HEK293 (cell line): ENCODE results near the gene SLC37A2.

ENCODE experiments used
- CTCF ChIA-PET: fragments of 350-600 bp; formaldehyde crosslinking; extraction: SDS; loops from one replicate; lab custom pipeline; 2021; ENCODE audit warnings: antibody characterized with exemption; lab: Yijun Ruan, JAX
- POLR2A ChIA-PET: fragments of 300-600 bp; formaldehyde crosslinking; extraction: SDS; loops from one replicate; lab custom pipeline; 2020; ENCODE audit warnings: antibody characterized with exemption, inconsistent platforms; lab: Yijun Ruan, JAX
- H3K27ac ChIP-seq: fragments of 200-500 bp; sonication (Bioruptor generic); 2 replicates; pipeline ENCODE4 v1.5.1; 2014; ENCODE audit warnings: low read depth, low read length, control low read depth, inconsistent platforms; ENCODE audit errors: extremely low read depth
- H3K36me3 ChIP-seq, 2 experiments: fragments of 200-500 bp in 1 of 2; sonication (Bioruptor generic) in 1 of 2; 1 replicate in 1 of 2; 2 replicates in 1 of 2; pipeline ENCODE4 v1.5.1; 2014 to 2017; ENCODE audit warnings: inconsistent platforms in 2 of 2, low read length in 2 of 2; ENCODE audit not compliant: control insufficient read depth in 2 of 2, insufficient read depth in 1 of 2
- H3K4me1 ChIP-seq: fragments of 200-500 bp; sonication (Bioruptor generic); 2 replicates; pipeline ENCODE4 v1.5.1; 2014; ENCODE audit warnings: mild to moderate bottlenecking, low read length, inconsistent platforms; ENCODE audit not compliant: control insufficient read depth, insufficient read depth
- H3K4me3 ChIP-seq: 2 replicates; pipeline ENCODE4 v1.5.1; 2011; ENCODE audit warnings: low read depth, mild to moderate bottlenecking, control low read depth, low read length, moderate library complexity
- H3K9me3 ChIP-seq: fragments of 200-500 bp; sonication (Bioruptor generic); 2 replicates; pipeline ENCODE4 v1.5.1; 2014; ENCODE audit warnings: low read depth, low read length, inconsistent platforms; ENCODE audit not compliant: control insufficient read depth, insufficient read depth
- GLIS2 ChIP-seq: fragments of 450-650 bp; formaldehyde crosslinking; IDR thresholded peaks from 2 replicates; pipeline ENCODE4 v1.5.1; 2016; ENCODE audit warnings: missing biosample characterization, missing genetic modification characterization
- HIC1 ChIP-seq: fragments of 450-650 bp; formaldehyde crosslinking; IDR thresholded peaks from 2 replicates; pipeline ENCODE4 v1.5.1; 2016; ENCODE audit warnings: missing biosample characterization, missing genetic modification characterization
- PRDM1 ChIP-seq: fragments of 450-650 bp; formaldehyde crosslinking; IDR thresholded peaks from 2 replicates; pipeline ENCODE4; 2016; ENCODE audit warnings: missing biosample characterization, missing genetic modification characterization
- PRDM10 ChIP-seq: fragments of 450-650 bp; formaldehyde crosslinking; IDR thresholded peaks from 2 replicates; pipeline ENCODE4 v1.5.1; 2016; ENCODE audit warnings: missing biosample characterization, missing genetic modification characterization
- SP2 ChIP-seq: fragments of 450-650 bp; formaldehyde crosslinking; IDR thresholded peaks from 2 replicates; pipeline ENCODE4 v1.5.1; 2016; ENCODE audit warnings: missing biosample characterization, missing genetic modification characterization
- SP3 ChIP-seq: fragments of 450-650 bp; formaldehyde crosslinking; IDR thresholded peaks from 2 replicates; pipeline ENCODE4 v1.5.1; 2016; ENCODE audit warnings: missing biosample characterization, missing genetic modification characterization
- SP7 ChIP-seq: fragments of 450-650 bp; formaldehyde crosslinking; IDR thresholded peaks from 2 replicates; pipeline ENCODE4 v1.5.1; 2016; ENCODE audit warnings: missing biosample characterization, missing genetic modification characterization
- ZBTB20 ChIP-seq: fragments of 450-650 bp; formaldehyde crosslinking; IDR thresholded peaks from 2 replicates; pipeline ENCODE4 v1.5.1; 2016; ENCODE audit warnings: missing biosample characterization, missing genetic modification characterization
- ZBTB44 ChIP-seq: fragments of 450-650 bp; IDR thresholded peaks from 2 replicates; pipeline ENCODE4 v1.5.1; 2018; ENCODE audit warnings: missing biosample characterization, mild to moderate bottlenecking, missing genetic modification characterization
- ZBTB8A ChIP-seq: fragments of 450-650 bp; formaldehyde crosslinking; IDR thresholded peaks from 2 replicates; pipeline ENCODE4 v1.5.1; 2016; ENCODE audit warnings: missing biosample characterization, missing genetic modification characterization
- ZEB2 ChIP-seq: fragments of 450-650 bp; formaldehyde crosslinking; IDR thresholded peaks from 2 replicates; pipeline ENCODE4 v1.5.1; 2016; ENCODE audit warnings: missing biosample characterization, missing genetic modification characterization
- ZIC2 ChIP-seq: fragments of 450-650 bp; formaldehyde crosslinking; IDR thresholded peaks from 2 replicates; pipeline ENCODE4 v1.5.1; 2016; ENCODE audit warnings: missing biosample characterization, missing genetic modification characterization
- ZNF140 ChIP-seq: fragments of 450-650 bp; formaldehyde crosslinking; IDR thresholded peaks from 2 replicates; pipeline ENCODE4 v1.5.1; 2016; ENCODE audit warnings: missing biosample characterization, missing genetic modification characterization
- ZNF239 ChIP-seq: fragments of 450-650 bp; formaldehyde crosslinking; IDR thresholded peaks from 2 replicates; pipeline ENCODE4 v1.5.1; 2016; ENCODE audit warnings: missing biosample characterization, missing genetic modification characterization
- ZNF335 ChIP-seq: fragments of 450-650 bp; formaldehyde crosslinking; conservative IDR thresholded peaks from 2 replicates; pipeline ENCODE4 v1.5.1; 2016; ENCODE audit warnings: missing biosample characterization, missing genetic modification characterization
- ZNF366 ChIP-seq: fragments of 450-650 bp; formaldehyde crosslinking; conservative IDR thresholded peaks from 2 replicates; pipeline ENCODE4 v1.5.1; 2016; ENCODE audit warnings: missing biosample characterization, missing genetic modification characterization
- ZNF423 ChIP-seq: fragments of 450-650 bp; formaldehyde crosslinking; IDR thresholded peaks from 2 replicates; pipeline ENCODE4 v1.5.1; 2016; ENCODE audit warnings: missing biosample characterization, missing genetic modification characterization
- ZNF555 ChIP-seq: fragments of 450-650 bp; formaldehyde crosslinking; conservative IDR thresholded peaks from 2 replicates; pipeline ENCODE4 v1.5.1; 2017; ENCODE audit warnings: missing biosample characterization, mild to moderate bottlenecking, missing genetic modification characterization, inconsistent platforms
- ZNF600 ChIP-seq: fragments of 450-650 bp; formaldehyde crosslinking; IDR thresholded peaks from 2 replicates; pipeline ENCODE4 v1.5.1; 2016; ENCODE audit warnings: missing biosample characterization, missing genetic modification characterization
- ZNF629 ChIP-seq: fragments of 450-650 bp; formaldehyde crosslinking; IDR thresholded peaks from 2 replicates; pipeline ENCODE4 v1.5.1; 2017; ENCODE audit warnings: missing biosample characterization, missing genetic modification characterization
- ZXDB ChIP-seq: fragments of 450-650 bp; formaldehyde crosslinking; IDR thresholded peaks from 2 replicates; pipeline ENCODE4 v1.5.1; 2016; ENCODE audit warnings: missing biosample characterization, missing genetic modification characterization
- TF ChIP-seq, protein P1 (sequence below): fragments of 450-650 bp; formaldehyde crosslinking; IDR thresholded peaks from 2 replicates; pipeline ENCODE4 v1.5.1; 2016; ENCODE audit warnings: missing biosample characterization, missing genetic modification characterization
- TF ChIP-seq, protein P2 (sequence below): fragments of 450-650 bp; formaldehyde crosslinking; optimal IDR thresholded peaks from 2 replicates; pipeline ENCODE3; 2016; ENCODE audit warnings: missing biosample characterization, mild to moderate bottlenecking, missing genetic modification characterization
- TF ChIP-seq, protein P3 (sequence below): fragments of 450-650 bp; formaldehyde crosslinking; conservative IDR thresholded peaks from 2 replicates; pipeline ENCODE4 v1.5.1; 2016; ENCODE audit warnings: low read depth, missing biosample characterization, missing genetic modification characterization

SLC37A2 gene

GRCh38 chr11:125062931-125063428 is at the start of gene SLC37A2:
Gene SLC37A2 (plus strand): TSS chr11:125063305. CDS start chr11:125063368, 63 bp downstream.
- Histone ChIP-seq H3K9me3 (no peaks in the 10 kb centered on the region), H3K4me3 (peak within 1 kb of the TSS; percentile 53), H3K4me1 (no peaks in the 10 kb centered on the region), H3K36me3 (no peaks in the 10 kb centered on the region), H3K27ac (no peak within 1 kb of the TSS)
- TF ChIP-seq ZBTB8A: peak; percentile 59
- 0 out of 2 replicates have a peak, but pooled peaks have one; percentile 42 for TF ChIP-seq ZXDB (tag by site-specific recombination)
- TF ChIP-seq ZNF366 (tag by site-specific recombination): 0 out of 2 replicates have a peak, but pooled peaks have one; percentile 6
- TF ChIP-seq ZNF600 (tag by site-specific recombination): peak; percentile 83
- peak; percentile 34; the same call in 1 of the 2 replicates for TF ChIP-seq SP7 (tag by site-specific recombination)
- TF ChIP-seq, protein P1, sequence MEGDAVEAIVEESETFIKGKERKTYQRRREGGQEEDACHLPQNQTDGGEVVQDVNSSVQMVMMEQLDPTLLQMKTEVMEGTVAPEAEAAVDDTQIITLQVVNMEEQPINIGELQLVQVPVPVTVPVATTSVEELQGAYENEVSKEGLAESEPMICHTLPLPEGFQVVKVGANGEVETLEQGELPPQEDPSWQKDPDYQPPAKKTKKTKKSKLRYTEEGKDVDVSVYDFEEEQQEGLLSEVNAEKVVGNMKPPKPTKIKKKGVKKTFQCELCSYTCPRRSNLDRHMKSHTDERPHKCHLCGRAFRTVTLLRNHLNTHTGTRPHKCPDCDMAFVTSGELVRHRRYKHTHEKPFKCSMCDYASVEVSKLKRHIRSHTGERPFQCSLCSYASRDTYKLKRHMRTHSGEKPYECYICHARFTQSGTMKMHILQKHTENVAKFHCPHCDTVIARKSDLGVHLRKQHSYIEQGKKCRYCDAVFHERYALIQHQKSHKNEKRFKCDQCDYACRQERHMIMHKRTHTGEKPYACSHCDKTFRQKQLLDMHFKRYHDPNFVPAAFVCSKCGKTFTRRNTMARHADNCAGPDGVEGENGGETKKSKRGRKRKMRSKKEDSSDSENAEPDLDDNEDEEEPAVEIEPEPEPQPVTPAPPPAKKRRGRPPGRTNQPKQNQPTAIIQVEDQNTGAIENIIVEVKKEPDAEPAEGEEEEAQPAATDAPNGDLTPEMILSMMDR (tag by site-specific recombination): 0 out of 2 replicates have a peak, but pooled peaks have one; percentile 21
- TF ChIP-seq ZNF423 (tag by site-specific recombination): no peak
- TF ChIP-seq ZEB2: peak; percentile 35; the same call in 1 of the 2 replicates
- TF ChIP-seq, protein P2, sequence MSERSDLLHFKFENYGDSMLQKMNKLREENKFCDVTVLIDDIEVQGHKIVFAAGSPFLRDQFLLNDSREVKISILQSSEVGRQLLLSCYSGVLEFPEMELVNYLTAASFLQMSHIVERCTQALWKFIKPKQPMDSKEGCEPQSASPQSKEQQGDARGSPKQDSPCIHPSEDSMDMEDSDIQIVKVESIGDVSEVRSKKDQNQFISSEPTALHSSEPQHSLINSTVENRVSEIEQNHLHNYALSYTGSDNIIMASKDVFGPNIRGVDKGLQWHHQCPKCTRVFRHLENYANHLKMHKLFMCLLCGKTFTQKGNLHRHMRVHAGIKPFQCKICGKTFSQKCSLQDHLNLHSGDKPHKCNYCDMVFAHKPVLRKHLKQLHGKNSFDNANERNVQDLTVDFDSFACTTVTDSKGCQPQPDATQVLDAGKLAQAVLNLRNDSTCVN (tag by site-specific recombination): peak; percentile 46
- peak; percentile 64 for TF ChIP-seq SP2 (tag by site-specific recombination)
- peak; percentile 77 for TF ChIP-seq ZIC2 (tag by site-specific recombination)
- no peak for TF ChIP-seq ZNF239 (tag by site-specific recombination)
- TF ChIP-seq ZNF335 (tag by site-specific recombination): peak; percentile 80
- no peak for TF ChIP-seq ZNF555 (tag by site-specific recombination)
- TF ChIP-seq PRDM10 (tag by site-specific recombination): no peak
- peak; percentile 34; the same call in 1 of the 2 replicates for TF ChIP-seq HIC1 (tag by site-specific recombination)
- peak; percentile 35; the same call in 1 of the 2 replicates for TF ChIP-seq GLIS2
- TF ChIP-seq ZNF140 (tag by site-specific recombination): no peak
- peak; percentile 58; the same call in 1 of the 2 replicates for TF ChIP-seq PRDM1
- TF ChIP-seq ZBTB44: no peak
- TF ChIP-seq, protein P3, sequence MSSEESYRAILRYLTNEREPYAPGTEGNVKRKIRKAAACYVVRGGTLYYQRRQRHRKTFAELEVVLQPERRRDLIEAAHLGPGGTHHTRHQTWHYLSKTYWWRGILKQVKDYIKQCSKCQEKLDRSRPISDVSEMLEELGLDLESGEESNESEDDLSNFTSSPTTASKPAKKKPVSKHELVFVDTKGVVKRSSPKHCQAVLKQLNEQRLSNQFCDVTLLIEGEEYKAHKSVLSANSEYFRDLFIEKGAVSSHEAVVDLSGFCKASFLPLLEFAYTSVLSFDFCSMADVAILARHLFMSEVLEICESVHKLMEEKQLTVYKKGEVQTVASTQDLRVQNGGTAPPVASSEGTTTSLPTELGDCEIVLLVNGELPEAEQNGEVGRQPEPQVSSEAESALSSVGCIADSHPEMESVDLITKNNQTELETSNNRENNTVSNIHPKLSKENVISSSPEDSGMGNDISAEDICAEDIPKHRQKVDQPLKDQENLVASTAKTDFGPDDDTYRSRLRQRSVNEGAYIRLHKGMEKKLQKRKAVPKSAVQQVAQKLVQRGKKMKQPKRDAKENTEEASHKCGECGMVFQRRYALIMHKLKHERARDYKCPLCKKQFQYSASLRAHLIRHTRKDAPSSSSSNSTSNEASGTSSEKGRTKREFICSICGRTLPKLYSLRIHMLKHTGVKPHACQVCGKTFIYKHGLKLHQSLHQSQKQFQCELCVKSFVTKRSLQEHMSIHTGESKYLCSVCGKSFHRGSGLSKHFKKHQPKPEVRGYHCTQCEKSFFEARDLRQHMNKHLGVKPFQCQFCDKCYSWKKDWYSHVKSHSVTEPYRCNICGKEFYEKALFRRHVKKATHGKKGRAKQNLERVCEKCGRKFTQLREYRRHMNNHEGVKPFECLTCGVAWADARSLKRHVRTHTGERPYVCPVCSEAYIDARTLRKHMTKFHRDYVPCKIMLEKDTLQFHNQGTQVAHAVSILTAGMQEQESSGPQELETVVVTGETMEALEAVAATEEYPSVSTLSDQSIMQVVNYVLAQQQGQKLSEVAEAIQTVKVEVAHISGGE (tag by site-specific recombination): peak; percentile 37; the same call in 1 of the 2 replicates
- TF ChIP-seq ZNF629 (tag by site-specific recombination): 0 out of 2 replicates have a peak, but pooled peaks have one; percentile 43
- 0 out of 2 replicates have a peak, but pooled peaks have one; percentile 32 for TF ChIP-seq SP3 (tag by site-specific recombination)
- TF ChIP-seq ZBTB20: peak; percentile 48; the same call in 1 of the 2 replicates
- ChIA-PET POLR2A (interaction anchor here (0.6 kb wide), 2 partner anchors 735 to 1138 kb away, joined by 3 read pairs; no protein-coding TSS in a partner anchor), CTCF (interaction anchor here (0.6 to 1.0 kb wide), 4 partner anchors 78 to 1816 kb away, joined by 3 to 5 read pairs (median 4); no protein-coding TSS in a partner anchor)
